GM19463 (cell line): ENCODE results near the gene CNBP.
"Not testable (repeated sequence)": the region's sequence is repeated elsewhere in the genome, so short reads cannot be mapped to it uniquely, and the experiment has no call there.

Experiments used
- ATAC-seq: cut with Tn5 transposase; IDR thresholded peaks from one replicate; pipeline ENCODE4 v1.9.1; 2021; ENCODE audit warnings: mild to moderate bottlenecking, moderate library complexity; ENCODE audit not compliant: unreplicated experiment

Gene CNBP

DNA sequence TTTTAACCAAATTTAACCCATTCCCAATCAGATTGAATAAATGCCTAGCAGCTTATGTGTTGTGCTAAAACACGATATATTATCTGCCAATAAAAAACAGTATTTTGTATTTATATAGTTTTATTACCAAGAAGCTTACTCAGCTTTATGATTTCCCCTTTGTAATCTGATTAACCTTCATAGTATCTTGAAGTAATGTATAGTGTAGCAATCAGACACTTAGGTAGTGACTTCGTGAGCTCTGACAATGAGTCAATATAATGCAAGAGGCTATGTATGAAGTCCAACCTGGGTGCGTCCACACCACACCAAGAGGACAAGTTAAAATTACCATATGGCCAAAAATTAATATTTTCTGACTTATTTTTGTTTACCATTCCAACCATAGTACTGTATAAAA, 2.1 kb upstream of the CNBP start:
- no peak for ATAC-seq

DNA sequence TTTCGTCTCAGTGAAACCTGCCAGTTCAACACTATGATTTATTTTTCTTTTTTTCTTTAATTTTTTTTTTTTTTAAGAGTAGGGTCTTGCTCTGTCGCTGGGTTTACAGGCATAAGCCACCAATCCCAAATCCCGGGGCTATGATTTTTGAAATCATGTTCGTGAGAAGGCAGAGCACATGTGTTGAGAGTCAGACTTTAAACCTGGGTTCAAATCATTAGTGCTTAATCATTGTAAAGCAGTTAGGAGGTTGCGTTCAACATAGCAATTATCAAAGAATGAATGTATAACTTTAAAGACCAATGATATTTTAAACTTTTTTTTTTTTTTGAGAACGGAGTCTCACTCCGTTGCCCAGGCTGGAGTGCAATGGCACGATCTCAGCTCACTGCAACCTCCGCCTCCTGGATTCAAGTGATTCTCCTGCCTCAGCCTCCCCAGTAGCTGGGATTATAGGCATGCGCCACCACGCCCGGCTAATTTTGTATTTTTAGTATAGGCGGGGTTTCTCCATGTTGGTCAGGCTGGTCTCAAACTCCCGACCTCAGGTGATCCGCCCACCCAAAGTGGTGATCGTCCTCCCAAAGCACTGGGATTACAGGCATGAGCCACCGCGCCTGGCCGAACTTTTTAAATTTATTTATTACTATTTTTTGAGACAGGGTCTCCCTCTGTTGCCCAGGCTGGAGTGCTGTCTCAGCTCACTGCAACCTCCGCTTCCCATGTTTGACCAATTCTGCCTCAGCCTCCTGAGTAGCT, 1.3 kb upstream of the CNBP start:
- ATAC-seq = not testable (repeated sequence)

DNA sequence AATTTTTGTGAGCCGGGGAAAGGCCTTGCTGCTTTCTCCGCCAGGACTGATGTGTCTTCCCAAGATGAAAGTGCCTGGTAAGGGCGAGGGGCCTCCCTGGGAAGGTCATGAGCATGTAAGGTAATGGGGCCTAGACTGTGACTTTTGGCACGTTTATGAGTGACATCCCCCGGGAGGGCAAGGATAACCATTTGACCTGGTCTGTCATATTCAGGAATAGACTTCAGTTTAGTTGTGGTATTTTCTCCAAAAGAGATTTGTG, 631 bp upstream of the CNBP start:
- no peak for ATAC-seq

DNA sequence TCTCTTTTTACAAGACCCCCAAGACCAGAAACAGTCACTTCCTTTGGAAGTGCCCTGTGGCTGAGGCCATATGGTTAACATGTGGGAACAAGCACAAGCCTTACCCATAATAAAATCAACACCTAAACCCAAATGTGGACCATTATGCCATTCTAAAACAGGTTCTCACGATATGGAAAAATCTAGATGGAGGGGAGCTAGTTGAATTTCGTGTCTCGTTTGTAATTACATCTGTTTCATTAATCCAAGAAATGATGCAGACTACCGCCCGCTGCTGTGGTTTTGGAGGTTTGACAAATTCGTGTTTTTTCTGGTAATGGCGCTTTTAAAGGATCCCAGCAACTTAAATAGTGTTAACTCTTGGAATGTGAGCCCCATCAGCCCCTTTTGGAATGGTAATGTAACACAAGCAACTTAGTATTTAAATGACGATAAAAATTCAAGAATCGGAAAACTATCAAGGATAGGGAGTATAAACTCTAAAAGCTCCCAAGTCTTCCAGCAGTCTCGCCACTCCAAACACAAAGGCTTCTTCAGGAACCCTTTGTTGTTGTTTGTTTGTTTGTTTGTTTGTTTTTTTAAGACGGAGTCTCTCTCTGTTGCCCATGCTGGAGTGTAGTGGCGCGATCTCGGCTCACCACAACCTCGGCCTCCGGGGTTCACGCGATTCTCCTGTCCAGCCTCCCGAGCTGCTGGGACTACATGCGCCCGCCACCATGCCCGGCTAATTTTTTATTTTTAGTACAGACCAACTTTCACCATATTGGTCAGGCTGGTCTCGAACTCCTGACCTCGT, 1.1 kb downstream of the CNBP start:
- ATAC-seq = no peak

DNA sequence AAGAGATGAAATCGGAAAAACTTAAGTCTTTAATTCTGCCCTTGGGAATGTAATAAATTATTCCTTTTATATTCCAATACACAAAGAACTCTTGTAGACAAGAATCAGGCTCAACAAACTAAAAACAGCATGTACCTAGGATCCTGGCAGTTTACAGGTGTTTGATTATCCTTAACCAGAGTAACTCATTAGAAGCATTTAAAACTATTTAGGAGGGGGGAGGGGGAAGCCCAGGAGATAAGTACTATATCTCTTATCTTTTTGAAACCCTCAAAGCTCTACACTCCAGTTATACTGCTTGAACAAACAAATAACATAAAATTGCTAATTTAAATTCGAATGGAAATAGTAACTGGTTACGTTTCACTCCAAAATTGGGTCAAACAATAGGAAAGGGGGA, 1.9 kb downstream of the CNBP start:
- no peak for ATAC-seq

DNA sequence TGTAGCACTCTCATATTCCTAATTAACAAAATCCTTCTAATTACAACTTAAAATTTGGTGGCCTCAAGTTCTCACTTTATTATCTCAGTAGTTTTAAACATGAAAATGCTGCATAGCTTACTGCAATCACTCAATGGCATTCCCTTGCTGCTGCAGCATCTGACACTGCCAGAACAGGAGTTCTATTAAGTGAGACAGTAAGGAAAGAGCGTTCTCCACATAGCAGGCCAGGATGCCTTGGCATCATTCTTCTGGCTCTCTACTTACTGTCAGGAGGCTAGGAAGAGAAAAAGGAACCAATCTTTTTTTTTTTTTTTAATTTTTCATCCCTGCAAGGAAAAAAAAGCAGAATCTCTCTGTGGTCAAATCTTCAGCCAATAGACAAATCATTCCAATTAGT, 3.2 kb downstream of the CNBP start:
- no peak for ATAC-seq

DNA sequence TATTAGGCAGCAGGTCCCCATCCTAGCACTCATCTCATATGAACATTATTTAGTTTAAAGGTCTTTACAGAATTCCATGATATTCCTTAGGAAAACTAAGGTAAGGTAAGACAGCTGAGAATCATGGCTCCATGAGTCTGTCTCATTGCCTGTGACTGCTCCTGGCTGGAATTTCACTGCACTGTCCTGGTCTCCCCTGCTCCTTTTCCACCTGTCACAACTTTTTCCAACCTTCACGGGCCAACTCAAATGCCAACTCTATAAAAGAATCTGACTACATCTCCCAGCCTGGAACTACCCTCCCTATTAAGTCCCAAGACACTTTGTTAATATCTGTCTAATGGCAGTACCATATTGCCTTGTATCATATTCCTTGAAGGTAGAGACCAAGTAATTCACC, 7.6 kb downstream of the CNBP start:
- ATAC-seq = no peak

DNA sequence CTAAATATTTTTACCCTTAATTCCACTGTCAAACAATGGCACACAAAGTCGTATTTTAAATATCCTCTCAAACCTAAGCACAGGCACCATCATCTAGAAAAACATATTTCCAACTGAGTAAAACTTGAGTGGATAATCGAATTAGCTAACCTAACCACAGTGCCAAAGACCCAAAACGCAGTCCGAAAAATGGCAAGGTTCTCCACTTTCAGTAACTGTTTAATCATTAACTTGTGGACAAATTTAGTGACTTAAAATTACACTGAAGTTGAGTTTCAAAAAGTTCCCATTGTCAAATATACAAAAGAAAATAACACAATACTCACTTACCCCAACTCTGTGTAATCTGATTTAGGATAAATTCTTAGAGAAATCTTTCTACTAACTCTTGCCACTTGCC, 10.0 kb downstream of the CNBP start:
- ATAC-seq = no peak

DNA sequence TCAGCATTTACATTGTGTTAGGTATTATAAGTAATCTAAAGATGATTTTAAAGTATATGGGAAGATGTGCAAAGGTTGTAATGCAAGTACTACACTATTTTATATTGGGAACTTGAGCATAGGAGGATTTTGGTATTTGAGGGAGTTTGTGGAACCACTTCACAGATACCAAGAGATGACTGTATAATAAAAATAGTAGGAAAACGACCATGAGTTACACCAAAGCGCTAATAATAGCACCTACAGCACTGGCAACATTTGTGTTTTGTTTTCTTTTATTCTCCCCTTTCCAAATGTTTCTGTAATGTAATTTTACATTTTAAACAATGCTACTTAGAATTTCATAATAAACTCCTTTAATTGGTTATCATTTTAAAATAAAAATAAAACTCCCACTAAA, 10.5 kb downstream of the CNBP start:
- no peak for ATAC-seq

DNA sequence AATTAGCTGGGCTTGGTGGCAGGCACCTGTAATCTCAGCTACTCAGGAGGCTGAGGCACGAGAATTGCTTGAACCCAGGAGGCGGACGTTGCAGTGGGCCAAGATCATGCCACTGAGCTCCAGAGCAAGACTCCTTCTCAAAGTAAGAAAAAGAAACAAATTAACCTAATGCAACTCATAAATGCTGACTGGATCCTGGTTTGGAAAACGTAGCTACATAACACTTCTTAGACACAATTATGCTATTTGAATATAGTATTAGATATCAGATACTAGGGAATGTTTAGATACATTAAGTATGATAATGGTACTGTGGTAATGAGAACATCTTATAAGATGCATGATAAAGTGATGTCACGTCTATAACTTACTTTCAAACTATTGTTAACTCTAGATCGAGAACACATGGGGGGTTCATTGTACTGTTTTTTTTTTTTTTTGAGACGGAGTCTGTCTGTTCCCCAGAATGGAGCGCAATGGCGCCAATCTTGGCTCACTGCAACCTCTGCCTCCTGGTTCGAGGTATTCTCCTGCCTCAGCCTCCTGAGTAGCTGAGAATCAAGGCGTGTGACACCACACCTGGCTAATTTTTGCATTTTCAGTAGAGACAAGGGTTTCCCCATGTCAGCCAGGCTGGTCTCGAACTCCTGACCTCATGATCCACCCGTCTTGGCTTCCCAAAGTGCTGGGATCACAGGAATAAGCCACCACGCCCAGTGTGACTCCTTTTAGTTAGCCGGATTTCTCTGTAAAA, 16.9 kb downstream of the CNBP start:
- no peak for ATAC-seq

DNA sequence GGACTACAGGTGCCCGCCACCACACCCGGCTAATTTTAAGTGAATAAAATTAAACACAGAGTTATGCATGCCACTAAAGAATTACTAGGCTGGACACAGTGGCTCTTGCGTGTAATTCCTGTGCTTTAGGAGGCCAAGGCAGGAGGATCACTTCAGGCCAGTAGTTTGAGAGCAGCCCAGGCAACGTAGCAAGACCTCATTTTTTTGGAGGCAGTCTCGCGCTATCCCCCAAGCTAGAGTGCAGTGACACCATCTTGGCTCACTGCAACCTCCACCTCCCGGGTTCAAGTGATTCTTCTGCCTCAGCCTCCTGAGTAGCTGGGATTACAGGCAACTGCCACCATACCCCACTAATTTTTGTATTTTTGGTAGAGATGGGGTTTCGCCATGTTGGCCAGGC, 18.1 kb downstream of the CNBP start:
- ATAC-seq = not testable (repeated sequence)

DNA sequence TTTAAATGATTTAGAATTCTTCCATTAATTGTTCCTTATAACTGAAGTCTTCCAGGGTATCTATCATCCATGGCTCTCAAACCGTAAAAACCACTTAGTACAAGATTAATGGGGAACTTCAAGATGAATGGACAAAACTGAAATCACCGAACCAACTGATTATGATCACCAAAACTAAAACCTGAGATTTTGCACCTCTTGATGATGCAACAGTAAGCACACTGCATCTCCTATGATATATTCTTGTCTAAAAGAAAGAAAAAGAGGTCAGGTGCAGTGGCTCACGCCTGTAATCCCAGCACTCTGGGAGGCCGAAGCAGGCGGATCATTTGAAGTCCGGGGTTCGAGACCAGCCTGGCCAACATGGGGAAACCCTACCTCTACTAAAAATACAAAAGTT, 19.2 kb downstream of the CNBP start:
- ATAC-seq = no peak

DNA sequence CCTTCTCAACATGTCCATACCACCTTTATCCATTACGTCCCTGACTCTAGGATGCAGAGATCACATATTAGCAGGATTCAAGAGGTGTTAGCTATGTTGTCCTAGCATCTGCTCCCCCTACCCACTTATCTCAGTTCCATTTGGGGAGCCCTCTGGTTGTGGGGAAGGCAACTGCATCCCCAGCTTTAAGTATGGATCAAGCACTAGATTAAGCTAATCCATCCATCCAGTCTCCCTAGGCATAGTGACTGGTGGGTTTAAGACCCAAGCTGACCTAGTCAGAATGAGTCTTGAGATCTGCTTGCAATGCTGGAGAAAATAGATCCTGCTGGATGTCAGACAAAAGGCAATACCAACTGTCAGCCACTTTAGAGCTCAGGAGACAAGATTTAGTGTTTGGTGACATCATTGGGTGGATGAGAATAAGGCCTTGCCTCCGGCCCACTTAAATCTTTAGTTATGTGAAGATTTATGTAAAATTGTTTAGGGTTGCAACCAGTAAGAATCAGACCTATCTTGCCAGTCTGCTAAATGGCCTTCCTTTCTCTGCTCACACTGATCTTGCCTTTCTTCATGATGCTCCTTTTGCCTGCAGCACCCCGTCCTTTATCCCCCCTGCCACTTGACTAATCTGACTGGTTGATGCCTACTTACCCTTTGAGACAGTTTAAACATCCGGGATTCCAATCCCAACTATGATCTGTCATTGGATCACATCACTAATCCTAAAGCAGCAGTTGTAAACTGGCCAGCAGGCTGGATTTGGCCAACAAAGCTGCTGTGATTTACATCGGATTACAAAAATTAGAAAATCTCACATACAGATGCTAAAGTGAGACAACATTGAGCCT, 20.7 kb downstream of the CNBP start:
- no peak for ATAC-seq

DNA sequence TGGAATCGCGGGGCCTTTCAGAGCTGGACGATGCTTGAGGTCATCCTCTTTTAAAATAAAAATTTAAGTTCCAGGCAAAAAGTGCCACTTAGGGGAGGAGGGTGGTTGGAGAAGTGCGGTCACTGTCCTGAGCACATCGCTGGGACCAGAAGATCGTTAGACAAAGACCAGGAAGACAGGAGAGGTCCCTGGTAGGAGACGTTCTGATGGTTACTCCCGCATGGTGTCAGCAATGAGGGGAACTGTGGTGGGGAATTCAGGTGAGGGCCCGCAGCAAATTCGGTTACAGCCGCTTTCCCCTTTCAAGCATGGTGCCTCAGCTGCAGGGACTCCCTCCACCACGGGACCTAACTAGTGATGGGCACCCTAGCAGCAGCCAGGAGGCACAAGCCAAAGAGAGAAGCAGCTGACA, 21.8 kb downstream of the CNBP start:
- no peak for ATAC-seq

DNA sequence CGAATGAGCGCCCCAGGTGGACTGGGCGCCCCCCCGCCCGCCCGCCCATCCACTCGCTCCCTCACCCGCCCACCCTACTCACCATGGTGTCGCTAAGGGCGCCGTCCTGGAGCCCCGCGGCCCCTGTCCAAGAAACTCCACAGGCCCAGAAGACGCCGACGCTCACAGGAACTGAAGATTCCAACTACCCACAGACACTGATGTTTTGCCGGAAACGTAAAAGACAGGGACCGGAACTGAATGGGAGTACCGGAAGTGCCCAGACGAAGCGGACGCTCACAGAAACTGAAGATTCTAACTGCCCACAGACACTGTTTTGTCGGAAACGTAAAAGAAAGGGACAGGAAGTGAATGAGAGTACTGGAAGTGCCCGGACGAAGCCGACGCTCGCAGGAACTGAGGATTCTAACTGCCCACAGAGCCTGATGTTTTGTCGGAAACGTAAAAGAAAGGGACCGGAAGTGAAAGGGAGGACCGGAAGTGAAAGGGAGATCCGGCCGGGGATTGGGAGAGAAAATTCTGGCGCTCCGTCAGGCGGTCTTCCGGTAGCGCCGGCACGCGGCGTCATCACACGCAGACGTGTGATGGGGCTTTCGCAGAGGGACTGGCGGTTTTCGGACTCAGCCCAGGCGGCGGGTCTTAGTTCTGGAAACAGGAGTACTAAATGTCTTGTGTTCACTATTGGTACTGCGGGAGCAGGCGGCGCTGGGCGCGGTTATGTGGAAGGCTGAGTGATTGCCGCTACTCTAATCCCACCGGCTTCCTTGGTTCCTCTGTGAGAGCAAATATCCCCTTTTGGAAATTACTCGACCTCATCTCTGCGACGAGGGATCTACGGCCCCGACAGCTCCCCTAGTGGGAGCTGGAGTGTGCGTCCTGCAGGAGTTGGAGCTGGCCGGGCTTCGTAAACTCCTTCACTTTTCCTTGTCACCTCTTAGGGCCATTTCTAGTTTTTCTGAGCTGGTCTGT, 22.5 kb downstream of the CNBP start, which contains the start of gene ISY1:
Gene ISY1, minus strand, starts transcription at position 173 of the 969 bp plus-strand sequence. Its CDS starts 88 bp downstream, at position 85.
- peak; percentile 80 for ATAC-seq

DNA sequence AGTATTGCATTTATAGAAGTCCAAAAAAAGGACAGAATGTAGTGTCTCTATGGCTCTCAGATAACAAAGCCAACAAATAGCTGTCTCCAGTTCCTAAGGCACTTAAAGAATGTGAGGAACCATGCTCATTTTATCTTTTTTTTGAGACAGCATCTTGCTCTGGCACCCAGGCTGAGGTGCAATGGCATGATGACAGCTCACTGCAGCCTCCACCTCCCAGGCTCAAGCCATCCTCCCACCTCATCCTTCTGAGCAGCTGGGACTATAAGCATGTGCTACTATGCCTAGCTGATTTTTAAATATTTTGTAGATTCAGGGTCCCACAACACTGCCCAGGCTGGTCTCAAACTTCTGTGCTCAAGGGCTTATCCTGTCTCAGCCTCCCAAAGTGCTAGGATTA, 38.9 kb downstream of the CNBP start:
- no peak for ATAC-seq

DNA sequence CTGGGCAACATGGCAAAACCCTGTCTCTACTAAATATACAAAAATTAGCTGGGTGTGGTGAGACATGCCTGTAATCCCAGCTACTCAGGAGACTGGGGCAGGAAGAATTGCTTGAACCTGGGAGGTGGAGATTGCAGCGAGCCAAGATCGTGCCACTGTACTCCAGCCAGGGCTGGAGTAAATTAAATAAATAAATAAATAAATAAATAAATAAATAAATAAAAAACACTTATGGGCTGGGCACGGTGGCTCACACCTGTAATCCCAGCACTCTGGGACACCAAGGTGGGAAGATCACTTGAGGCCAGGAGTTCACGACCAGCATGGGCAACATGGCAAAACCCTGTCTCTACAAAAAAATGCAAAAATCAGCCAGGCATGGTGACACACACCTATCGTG, 42.7 kb downstream of the CNBP start:
- ATAC-seq = not testable (repeated sequence)

DNA sequence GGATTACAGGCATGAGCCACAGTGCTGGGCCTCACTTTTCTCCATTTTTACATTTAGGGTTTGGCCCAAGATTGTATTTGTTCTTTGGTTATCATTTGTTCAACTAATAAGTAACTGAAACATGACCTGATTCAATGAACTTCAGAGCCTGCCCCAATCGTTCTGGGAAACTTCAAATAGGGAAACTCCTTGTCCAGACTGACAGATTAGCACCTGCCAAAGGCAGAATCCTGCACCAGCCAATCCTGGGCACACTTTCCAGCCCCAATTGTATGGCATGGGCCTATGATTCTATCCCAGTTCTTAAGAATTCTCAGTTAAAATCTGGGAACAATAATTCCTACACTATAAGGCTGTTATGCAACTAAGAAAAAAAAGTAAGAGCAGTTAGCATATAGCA, 43.8 kb downstream of the CNBP start:
- no peak for ATAC-seq

DNA sequence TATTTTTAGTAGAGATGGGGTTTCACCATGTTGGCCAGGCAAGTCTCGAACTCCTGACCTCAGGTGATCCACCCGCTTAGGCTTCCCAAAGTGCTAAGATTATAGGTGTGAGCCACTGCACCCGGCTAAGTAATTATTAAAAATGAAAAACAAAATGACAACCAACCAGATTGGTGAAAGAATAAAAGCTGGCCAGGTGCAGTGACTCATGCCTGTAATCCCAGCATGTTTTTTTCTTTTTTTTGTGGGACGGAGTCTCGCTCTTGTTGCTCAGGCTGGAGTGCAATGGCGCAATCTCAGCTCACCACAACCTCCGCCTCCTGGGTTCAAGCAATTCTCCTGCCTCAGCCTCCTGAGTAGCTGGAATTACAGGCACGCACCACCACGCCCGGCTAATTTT, 47.4 kb downstream of the CNBP start:
- not testable (repeated sequence) for ATAC-seq
